Keratinocyte (primary cell): ENCODE data around the gene MED31. TPM values are rescaled to one million over a fixed set of nuclear protein-coding genes. Genes with fewer than 3 reads are reported as not detected.
"Not testable (repeated sequence)": the region's sequence is repeated elsewhere in the genome, so short reads cannot be mapped to it uniquely, and the experiment has no call there.

Experiments used
- DNase-seq: peaks from one replicate; pipeline ENCODE4 v3.0.0-alpha.2; 2011; ENCODE audit warnings: low read depth, missing footprints, low spot score
- FAIRE-seq: peaks from 2 replicates; lab custom pipeline; 2011; peaks lifted over from hg19 to GRCh38; lab: Jason Lieb, UNC
- H2AFZ ChIP-seq: 2 replicates; pipeline ENCODE4 v1.6.0; 2012; ENCODE audit warnings: low read length, control low read depth, inconsistent platforms; ENCODE audit not compliant: control insufficient read depth
- H3K27ac ChIP-seq: 2 replicates; pipeline ENCODE4 v1.5.1; 2011; ENCODE audit warnings: low read length; ENCODE audit not compliant: control insufficient read depth, insufficient read depth
- H3K27me3 ChIP-seq: 3 replicates; pipeline ENCODE4 v1.6.0; 2011; ENCODE audit warnings: low read length; ENCODE audit not compliant: control insufficient read depth, insufficient read depth; ENCODE audit errors: extremely low read depth
- H3K36me3 ChIP-seq, 2 experiments: 2 replicates in 1 of 2; 3 replicates in 1 of 2; pipeline ENCODE4 v1.5.1; 2011; ENCODE audit warnings: low read length in 2 of 2, mild to moderate bottlenecking in 1 of 2; ENCODE audit not compliant: control insufficient read depth in 2 of 2, insufficient read depth in 2 of 2; ENCODE audit errors: extremely low read depth in 1 of 2
- H3K4me1 ChIP-seq: 3 replicates; pipeline ENCODE4 v1.5.1; 2011; ENCODE audit warnings: low read length; ENCODE audit not compliant: control insufficient read depth, insufficient read depth; ENCODE audit errors: extremely low read depth
- H3K4me2 ChIP-seq: 3 replicates; pipeline ENCODE4 v1.6.0; 2011; ENCODE audit warnings: low read depth, low read length; ENCODE audit not compliant: control insufficient read depth, insufficient read depth; ENCODE audit errors: extremely low read depth
- H3K4me3 ChIP-seq, 3 experiments: fragments of 200-600 bp in 1 of 3; sonication (generic) in 1 of 3; 2 replicates in 2 of 3; 3 replicates in 1 of 3; pipeline ENCODE4 v1.5.1; 2011 to 2016; ENCODE audit warnings: low read length in 3 of 3, mild to moderate bottlenecking in 3 of 3, control low read depth in 2 of 3, inconsistent platforms in 1 of 3, low read depth in 1 of 3, mixed read lengths in 1 of 3, mixed run types in 1 of 3, moderate library complexity in 1 of 3; ENCODE audit not compliant: control insufficient read depth in 2 of 3, insufficient read depth in 2 of 3; ENCODE audit errors: extremely low read depth in 1 of 3
- H3K79me2 ChIP-seq: 2 replicates; pipeline ENCODE4 v1.6.0; 2012; ENCODE audit warnings: low read length; ENCODE audit not compliant: control insufficient read depth, insufficient read depth
- H3K9ac ChIP-seq: 3 replicates; pipeline ENCODE4 v1.6.0; 2011; ENCODE audit warnings: low read length; ENCODE audit not compliant: control insufficient read depth, insufficient read depth; ENCODE audit errors: extremely low read depth
- H3K9me1 ChIP-seq: 3 replicates; pipeline ENCODE4 v1.6.0; 2011; ENCODE audit warnings: low read length; ENCODE audit not compliant: control insufficient read depth, insufficient read depth; ENCODE audit errors: extremely low read depth
- H3K9me3 ChIP-seq: 2 replicates; pipeline ENCODE4 v1.5.1; 2012; ENCODE audit warnings: low read depth, low read length; ENCODE audit not compliant: control insufficient read depth
- H4K20me1 ChIP-seq: 3 replicates; pipeline ENCODE4 v1.6.0; 2011; ENCODE audit warnings: low read length; ENCODE audit not compliant: control insufficient read depth, insufficient read depth; ENCODE audit errors: extremely low read depth
- CTCF ChIP-seq, 3 experiments: IDR thresholded peaks in 1 of 3; conservative IDR thresholded peaks in 1 of 3; optimal IDR thresholded peaks in 1 of 3; 2 replicates in 2 of 3; 3 replicates in 1 of 3; pipeline versions ENCODE3 to v1.5.1; 2011; ENCODE audit warnings: low read length in 3 of 3, mild to moderate bottlenecking in 3 of 3, moderate library complexity in 2 of 3, control low read depth in 1 of 3, inconsistent platforms in 1 of 3; ENCODE audit not compliant: insufficient read depth in 2 of 3; ENCODE audit errors: extremely low read depth in 1 of 3
- EZH2 ChIP-seq: IDR thresholded peaks from one replicate; pipeline ENCODE4 v1.6.1; 2012; ENCODE audit warnings: inconsistent platforms, mild to moderate bottlenecking, low read length, moderate library complexity
- dilution Hi-C: fragments of 300-500 bp; cut with MboI; formaldehyde crosslinking; loops from one replicate; pipeline ENCODE4 v1.7.0; 2020; ENCODE audit warnings: low sequenced_read_pairs; ENCODE audit not compliant: extremely low pct_ligation_motif_present
- polyA plus RNA-seq, 5 experiments: library from polyadenylated mRNA; depleted of rRNA in 3 of 5; stranded (reverse) in 3 of 5; stranded (forward) in 1 of 5; unstranded in 1 of 5; fragments of >200 nt; gene quantifications; 1 replicate in 1 of 5; 2 replicates in 3 of 5; 3 replicates in 1 of 5; pipeline versions ENCODE4 v1.2.1 to v1.2.3, GENCODE V29; 2011 to 2012; ENCODE audit warnings: missing spikeins in 2 of 5, low read depth in 1 of 5, low replicate concordance in 1 of 5

MED31 gene
- polyA plus RNA-seq, 1 donor (not counting 4 experiments of a cell fraction or from before 2014, with no cell fraction given), result 49.0 TPM

DNA sequence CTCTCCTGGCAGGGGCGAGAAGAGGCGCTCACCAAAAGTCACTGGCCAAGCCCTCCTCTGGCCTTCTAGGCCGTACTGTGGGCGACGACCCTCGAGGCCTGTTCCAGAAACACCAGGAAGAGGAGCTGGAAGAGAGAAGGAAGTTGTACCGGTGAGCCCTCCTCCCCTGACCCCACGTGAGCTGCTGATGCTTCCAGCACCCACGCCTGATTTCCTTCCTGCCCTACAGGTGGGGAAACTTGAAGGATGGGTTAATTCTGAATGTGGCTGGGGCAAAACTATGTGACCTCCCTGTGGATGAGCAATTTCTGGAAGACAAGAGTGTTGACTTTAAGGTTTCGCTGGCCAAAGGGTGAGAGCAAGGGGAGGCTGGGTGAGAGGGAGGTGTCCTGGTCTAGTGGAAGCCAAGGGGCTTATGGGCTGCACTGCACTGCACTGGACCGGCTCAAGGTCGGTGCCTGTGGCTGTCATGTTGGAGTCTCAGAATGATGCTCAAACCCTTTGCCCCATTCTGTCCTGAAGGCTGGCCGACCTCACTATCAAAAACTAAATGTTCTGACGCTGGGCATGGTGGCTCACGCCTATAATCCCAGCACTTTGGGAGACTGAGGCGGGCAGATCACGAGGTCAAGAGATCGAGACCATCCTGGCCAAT, 6.4 kb upstream of the MED31 start:
- peak overlapping the region; percentile 51 for H2AFZ ChIP-seq
- no peak for TF ChIP-seq CTCF (optimal IDR thresholded peaks at IDR 0.05 in 1 of 3, IDR thresholded peaks at IDR 0.05 in 1 of 3, conservative IDR thresholded peaks at IDR 0.05 in 1 of 3; ENCODE audit: extremely low read depth in 1 of 3, insufficient read depth in 2 of 3, low read length in 3 of 3)
- TF ChIP-seq EZH2, result no peak
- H3K4me3 ChIP-seq, result peak overlapping the region in 2 of 3 experiments; percentile 45 to 60
- no peaks in the 10 kb centered on the region for H3K36me3 ChIP-seq
- peak overlapping the region; percentile 44 for H3K9ac ChIP-seq
- no peaks in the 10 kb centered on the region for H3K9me3 ChIP-seq
- FAIRE-seq (no peak), DNase-seq (no peak)
- no peak overlapping the region for H3K27ac ChIP-seq
- dilution Hi-C loops, result no loop called here
- no peaks in the 10 kb centered on the region for H4K20me1 ChIP-seq
- H3K79me2 ChIP-seq, result no peaks in the 10 kb centered on the region
- no peaks in the 10 kb centered on the region for H3K9me1 ChIP-seq
- peak overlapping the region; percentile 70 for H3K4me2 ChIP-seq
- peaks cover 32% of the 10 kb centered on the region for H3K4me1 ChIP-seq
- H3K27me3 ChIP-seq, result no peaks in the 10 kb centered on the region

- peak overlapping the region; percentile 51 for H2AFZ ChIP-seq
- H4K20me1 ChIP-seq, result not testable (repeated sequence)
- peaks cover 39% of the 10 kb centered on the region for H3K4me1 ChIP-seq
Measured at GRCh38 chr17:6656797-6657632, 5.6 kb upstream of the MED31 start.

DNA sequence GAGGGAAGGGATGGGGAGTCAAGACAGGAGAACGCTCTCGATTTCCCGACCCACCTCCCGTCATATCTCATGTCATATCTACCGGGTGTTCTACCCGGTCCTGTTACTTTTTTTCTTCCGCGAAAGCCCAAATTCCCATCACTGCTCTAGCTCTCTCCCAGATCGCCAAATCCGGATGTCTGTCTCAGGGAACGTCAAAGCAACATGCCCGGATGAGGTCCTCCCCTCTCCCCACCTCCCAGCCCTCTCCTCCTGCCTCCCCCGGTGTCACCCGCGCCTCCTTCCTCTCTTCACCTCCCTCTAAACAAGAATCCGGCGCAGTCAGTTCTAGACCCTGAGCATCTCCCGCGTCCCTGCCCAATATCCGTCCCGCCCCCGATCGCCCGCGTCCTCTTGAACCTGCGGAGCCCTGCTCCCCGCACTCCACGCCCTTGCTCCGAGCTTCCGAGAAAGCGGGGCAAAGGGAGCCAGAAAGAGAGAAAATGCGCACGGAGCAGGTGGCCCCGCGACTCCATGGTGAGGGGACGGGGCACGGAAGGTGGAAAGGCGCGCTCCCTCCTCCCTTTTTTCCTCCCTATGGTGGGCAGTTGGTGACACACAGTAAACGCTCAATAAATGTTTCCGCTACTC, 4.4 kb upstream of the MED31 start:
- H3K79me2 ChIP-seq, H4K20me1 ChIP-seq, H3K36me3 ChIP-seq, dilution Hi-C loops, FAIRE-seq, H3K9me3 ChIP-seq, H2AFZ ChIP-seq, H3K27ac ChIP-seq, H3K9me1 ChIP-seq, H3K27me3 ChIP-seq, DNase-seq: not testable (repeated sequence)
- Histone ChIP-seq H3K4me3 (peak overlapping the region; percentile 26 to 79 (median 54)), H3K4me1 (peaks cover 43% of the 10 kb centered on the region), H3K4me2 (peak overlapping the region; percentile 78), H3K9ac (peak overlapping the region; percentile 64)

More at GRCh38 chr17:6656797-6657632, 5.6 kb upstream of the MED31 start:
- H3K9me3 ChIP-seq, dilution Hi-C loops, DNase-seq, H3K79me2 ChIP-seq, FAIRE-seq, H3K36me3 ChIP-seq, H3K9me1 ChIP-seq, H3K27me3 ChIP-seq, H3K27ac ChIP-seq: not testable (repeated sequence)
- Histone ChIP-seq H3K4me3 (peak overlapping the region; percentile 45 to 60 (median 49)), H3K4me2 (peak overlapping the region; percentile 70), H3K9ac (peak overlapping the region; percentile 44)
